Trophoblast cell (in vitro differentiated cells and primary cell): ENCODE measurements around the gene TM2D3.

ENCODE experiments used
- DNase-seq, 2 donors: peaks; one replicate each; pipeline ENCODE4 v3.0.0-alpha.2; 2016
- H2AFZ ChIP-seq: 2 replicates; pipeline ENCODE4 v1.6.1; 2013; ENCODE audit warnings: low read length, moderate library complexity, mild to moderate bottlenecking; ENCODE audit not compliant: insufficient read depth, poor library complexity
- H2AK5ac ChIP-seq: 2 replicates; pipeline ENCODE4 v1.6.1; 2013; ENCODE audit warnings: mild to moderate bottlenecking, low read length
- H2BK120ac ChIP-seq: 2 replicates; pipeline ENCODE4 v1.6.1; 2013; ENCODE audit warnings: low read length, mild to moderate bottlenecking, moderate library complexity; ENCODE audit not compliant: insufficient read depth, poor library complexity
- H2BK12ac ChIP-seq: 2 replicates; pipeline ENCODE4 v1.6.1; 2013; ENCODE audit warnings: mild to moderate bottlenecking, low read length, moderate library complexity
- H2BK5ac ChIP-seq: 2 replicates; pipeline ENCODE4 v1.6.1; 2013; ENCODE audit warnings: low read length, low read depth, moderate library complexity, mild to moderate bottlenecking; ENCODE audit not compliant: poor library complexity
- H3K14ac ChIP-seq: 2 replicates; pipeline ENCODE4 v1.6.1; 2013; ENCODE audit warnings: mild to moderate bottlenecking, low read length
- H3K18ac ChIP-seq: 2 replicates; pipeline ENCODE4 v1.6.1; 2013; ENCODE audit warnings: mild to moderate bottlenecking, low read length
- H3K23ac ChIP-seq: 2 replicates; pipeline ENCODE4 v1.6.1; 2013; ENCODE audit warnings: low read length
- H3K27ac ChIP-seq: 2 replicates; pipeline ENCODE4 v1.5.1; 2013; ENCODE audit warnings: low read depth, mild to moderate bottlenecking, inconsistent platforms, low read length, moderate library complexity
- H3K27me3 ChIP-seq: 2 replicates; pipeline ENCODE4 v1.6.1; 2013; ENCODE audit warnings: inconsistent platforms, mild to moderate bottlenecking, low read length, moderate library complexity; ENCODE audit not compliant: insufficient read depth
- H3K36me3 ChIP-seq, 2 experiments: 1 replicate in 1 of 2; 2 replicates in 1 of 2; pipeline ENCODE4 v1.6.1; 2013; ENCODE audit warnings: low read length in 2 of 2, mild to moderate bottlenecking in 2 of 2, moderate library complexity in 1 of 2; ENCODE audit not compliant: insufficient read depth in 2 of 2, control insufficient read depth in 1 of 2
- H3K4ac ChIP-seq: 2 replicates; pipeline ENCODE4 v1.6.1; 2013; ENCODE audit warnings: low read depth, mild to moderate bottlenecking, low read length, moderate library complexity
- H3K4me1 ChIP-seq, 2 experiments: 1 replicate in 1 of 2; 2 replicates in 1 of 2; pipeline ENCODE4 v1.6.1; 2013; ENCODE audit warnings: low read length in 2 of 2, mild to moderate bottlenecking in 2 of 2, moderate library complexity in 1 of 2; ENCODE audit not compliant: insufficient read depth in 2 of 2, control insufficient read depth in 1 of 2
- H3K4me2 ChIP-seq: 2 replicates; pipeline ENCODE4 v1.6.1; 2013; ENCODE audit warnings: inconsistent platforms, mild to moderate bottlenecking, low read length, moderate library complexity
- H3K4me3 ChIP-seq: 2 replicates; pipeline ENCODE4 v1.5.1; 2013; ENCODE audit warnings: mild to moderate bottlenecking, low read depth, low read length, inconsistent platforms
- H3K79me1 ChIP-seq: one replicate; pipeline ENCODE4 v1.6.1; 2013; ENCODE audit warnings: low read length
- H3K79me2 ChIP-seq: 2 replicates; pipeline ENCODE4 v1.6.1; 2013; ENCODE audit warnings: low read length, mild to moderate bottlenecking; ENCODE audit not compliant: control insufficient read depth, insufficient read depth, poor library complexity
- H3K9ac ChIP-seq: 2 replicates; pipeline ENCODE4 v1.6.1; 2013; ENCODE audit warnings: mild to moderate bottlenecking, low read length
- H3K9me3 ChIP-seq: 2 replicates; pipeline ENCODE4 v1.6.1; 2013; ENCODE audit warnings: low read depth, mild to moderate bottlenecking, control low read depth, inconsistent platforms, low read length; ENCODE audit not compliant: insufficient read depth
- H4K12ac ChIP-seq: 2 replicates; pipeline ENCODE4 v1.6.1; 2013; ENCODE audit warnings: low read depth, mild to moderate bottlenecking, low read length, moderate library complexity
- H4K8ac ChIP-seq: 2 replicates; pipeline ENCODE4 v1.6.1; 2013; ENCODE audit warnings: low read depth, mild to moderate bottlenecking, low read length, moderate library complexity
- H4K91ac ChIP-seq: one replicate; pipeline ENCODE4 v1.6.1; 2013; ENCODE audit warnings: low read depth, mild to moderate bottlenecking, low read length, moderate library complexity
- WGBS: extraction: QIAGEN DNeasy Blood & Tissue Kit; methylation state at CpG from one replicate; pipeline ENCODE4 v1.1.7; 2013; ENCODE audit warnings: missing lambda C conversion rate; ENCODE audit not compliant: insufficient read length, insufficient coverage; ENCODE audit errors: extremely low coverage; 5-methylcytosine and 5-hydroxymethylcytosine counted together

The TM2D3 gene

DNA sequence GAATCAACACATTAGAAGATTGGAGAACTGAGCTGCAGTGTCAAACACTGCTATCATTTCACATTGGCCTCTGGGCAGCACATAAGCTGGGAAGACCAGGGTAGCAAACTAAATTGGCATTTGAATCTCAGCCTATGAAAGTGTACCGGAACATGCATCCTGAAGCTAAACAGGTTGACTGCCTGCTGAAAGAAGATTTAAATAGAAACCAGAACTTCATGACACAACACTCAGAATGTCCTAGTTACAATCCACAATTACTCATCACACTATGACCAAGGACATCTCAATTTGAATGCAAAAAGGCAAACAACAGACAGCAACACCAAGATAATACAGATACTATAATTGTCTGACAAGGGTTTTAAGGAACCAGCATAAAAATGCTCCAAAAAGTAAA, 26.2 kb downstream of the TM2D3 start:
- no peaks in the 10 kb centered on the region for H3K27me3 ChIP-seq
- no peak overlapping the region for H2AK5ac ChIP-seq
- no peak overlapping the region for H2BK5ac ChIP-seq
- H4K12ac ChIP-seq, result no peak overlapping the region
- H4K8ac ChIP-seq, result no peak overlapping the region
- peaks cover 2% of the 10 kb centered on the region for H3K9me3 ChIP-seq
- peaks cover 0 to 2% of the 10 kb centered on the region in 2 experiments for H3K36me3 ChIP-seq
- H3K79me1 ChIP-seq, result no peaks in the 10 kb centered on the region
- H3K4me2 ChIP-seq, result no peak overlapping the region
- no peaks in the 10 kb centered on the region for H3K4me1 ChIP-seq
- no peak overlapping the region for H3K4me3 ChIP-seq
- no peak overlapping the region for H3K18ac ChIP-seq
- DNase-seq, result no peak
- no peaks in the 10 kb centered on the region for H3K79me2 ChIP-seq
- no peak overlapping the region for H3K14ac ChIP-seq
- no peak overlapping the region for H4K91ac ChIP-seq
- H3K23ac ChIP-seq, result no peak overlapping the region
- H2BK12ac ChIP-seq, result no peak overlapping the region
- H3K27ac ChIP-seq, result no peak overlapping the region
- H3K4ac ChIP-seq, result no peak overlapping the region
- no peak overlapping the region for H3K9ac ChIP-seq
- H2AFZ ChIP-seq, result no peak overlapping the region
- WGBS, result no CpG with 5 or more reads among the region's 1 CpG
- H2BK120ac ChIP-seq, result no peak overlapping the region

DNA sequence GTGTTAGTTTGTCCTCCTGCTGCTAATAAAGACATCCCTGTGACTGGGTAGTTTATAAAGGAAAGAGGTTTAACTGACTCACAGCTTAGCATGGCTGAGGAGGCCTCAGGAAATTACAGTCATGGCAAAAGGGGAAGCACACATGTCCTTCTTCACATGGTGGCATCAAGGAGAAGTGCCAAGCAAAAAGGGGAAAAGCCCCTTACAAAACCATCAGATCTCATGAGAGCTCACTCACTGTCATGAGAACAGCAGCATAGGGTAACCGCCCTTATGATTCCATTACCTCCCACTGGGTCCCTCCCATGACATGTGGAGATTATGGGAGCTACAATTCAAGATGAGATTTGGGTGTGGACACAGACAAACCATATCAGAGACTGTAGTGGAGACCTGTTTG, 27.0 kb downstream of the TM2D3 start:
- Histone ChIP-seq H3K4me1 (no peaks in the 10 kb centered on the region), H3K27me3 (no peaks in the 10 kb centered on the region), H3K27ac (no peak overlapping the region), H4K12ac (no peak overlapping the region), H3K23ac (no peak overlapping the region), H3K9me3 (peaks cover 2% of the 10 kb centered on the region), H3K9ac (no peak overlapping the region), H2BK120ac (no peak overlapping the region), H3K18ac (no peak overlapping the region), H3K4ac (no peak overlapping the region), H3K79me2 (no peaks in the 10 kb centered on the region), H3K36me3 (peaks cover 0 to 2% of the 10 kb centered on the region in 2 experiments), H2BK12ac (no peak overlapping the region), H2AK5ac (no peak overlapping the region), H3K4me2 (no peak overlapping the region), H3K4me3 (no peak overlapping the region), H3K79me1 (no peaks in the 10 kb centered on the region), H3K14ac (no peak overlapping the region), H2AFZ (no peak overlapping the region), H4K8ac (no peak overlapping the region), H2BK5ac (no peak overlapping the region), H4K91ac (no peak overlapping the region)
- no peak for DNase-seq
- WGBS, result no CpG with 5 or more reads among the region's 1 CpG

DNA sequence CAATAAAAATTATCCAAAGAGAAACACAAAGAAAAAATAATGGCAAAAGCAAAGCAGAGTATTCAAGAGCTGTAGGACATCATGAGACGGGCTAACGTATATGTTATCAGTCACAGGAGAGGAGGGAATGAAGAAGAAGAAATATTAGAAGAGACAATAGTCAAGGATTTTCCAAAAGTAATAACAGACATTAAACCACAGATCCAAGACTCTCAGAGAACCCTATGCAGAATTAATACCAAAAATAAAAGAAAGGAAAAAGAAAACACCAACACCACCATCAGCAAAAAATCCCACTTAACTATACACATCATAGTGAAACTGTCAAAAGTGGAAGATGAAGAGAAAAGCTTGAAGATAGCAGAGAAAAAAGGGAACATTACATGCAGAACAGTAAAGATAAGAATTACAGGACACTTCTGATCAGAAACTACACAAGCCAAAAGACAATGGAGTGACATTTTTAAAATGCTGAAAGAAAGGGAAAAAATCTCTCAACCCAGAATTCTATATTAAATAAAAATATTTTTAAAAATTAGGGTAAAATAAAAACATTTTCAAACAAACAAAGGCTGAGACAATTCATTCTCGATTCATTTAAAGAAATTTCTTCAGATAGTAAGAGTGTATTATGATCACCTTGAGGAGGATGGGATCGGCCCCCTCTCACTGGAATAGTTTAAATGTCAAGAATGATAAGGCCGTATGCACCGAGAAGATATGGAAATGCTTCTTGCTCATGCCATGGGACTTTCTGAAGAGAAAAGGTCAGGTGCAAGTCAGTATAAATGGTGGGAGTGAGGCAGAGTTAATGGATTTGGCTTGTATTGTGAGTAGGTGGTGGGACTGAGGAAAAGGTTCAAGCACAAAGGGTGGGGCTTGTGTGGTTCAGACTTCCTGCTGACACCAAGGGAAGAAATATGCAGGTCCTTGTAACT, 28.5 kb downstream of the TM2D3 start:
- no peak overlapping the region for H2BK120ac ChIP-seq
- no peak overlapping the region for H2AFZ ChIP-seq
- peaks cover 0 to 2% of the 10 kb centered on the region in 2 experiments for H3K36me3 ChIP-seq
- WGBS, result no CpG with 5 or more reads among the region's 6 CpGs
- H3K18ac ChIP-seq, result no peak overlapping the region
- H2BK5ac ChIP-seq, result no peak overlapping the region
- no peak overlapping the region for H2AK5ac ChIP-seq
- H3K4me2 ChIP-seq, result no peak overlapping the region
- no peak overlapping the region for H3K23ac ChIP-seq
- no peak overlapping the region for H3K4ac ChIP-seq
- no peak overlapping the region for H3K4me3 ChIP-seq
- H3K14ac ChIP-seq, result no peak overlapping the region
- no peak overlapping the region for H3K27ac ChIP-seq
- H3K27me3 ChIP-seq, result no peaks in the 10 kb centered on the region
- no peaks in the 10 kb centered on the region for H3K79me1 ChIP-seq
- no peak overlapping the region for H4K12ac ChIP-seq
- no peak overlapping the region for H2BK12ac ChIP-seq
- H4K91ac ChIP-seq, result no peak overlapping the region
- no peaks in the 10 kb centered on the region for H3K79me2 ChIP-seq
- H3K9ac ChIP-seq, result no peak overlapping the region
- no peaks in the 10 kb centered on the region for H3K4me1 ChIP-seq
- peaks cover 2% of the 10 kb centered on the region for H3K9me3 ChIP-seq
- DNase-seq, result no peak
- H4K8ac ChIP-seq, result no peak overlapping the region

DNA sequence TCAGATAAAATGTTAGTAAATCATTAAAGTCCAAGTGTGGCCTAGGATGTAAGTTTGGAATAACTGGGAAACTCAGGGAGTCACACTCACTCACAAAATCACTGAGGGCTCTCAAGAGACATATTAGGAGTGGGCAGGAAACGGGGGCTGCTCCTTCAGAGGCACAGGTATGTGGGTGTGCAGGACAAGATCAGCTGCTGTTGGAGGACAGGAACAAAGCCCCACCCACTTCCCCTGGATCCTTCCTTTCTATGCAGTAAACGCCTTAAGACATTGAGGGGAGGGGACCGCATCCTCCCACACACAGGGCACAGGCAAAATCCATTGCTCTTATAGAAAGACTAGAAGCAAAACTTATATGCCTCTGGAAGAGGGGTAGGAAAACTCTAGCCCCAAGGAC, 30.2 kb downstream of the TM2D3 start:
- Histone ChIP-seq H3K23ac (no peak overlapping the region), H3K4me1 (no peaks in the 10 kb centered on the region), H3K79me2 (no peaks in the 10 kb centered on the region), H2BK5ac (no peak overlapping the region), H3K9me3 (peaks cover 2% of the 10 kb centered on the region), H3K4me2 (no peak overlapping the region), H3K36me3 (peaks cover 0 to 2% of the 10 kb centered on the region in 2 experiments), H4K12ac (no peak overlapping the region), H4K91ac (no peak overlapping the region), H3K14ac (no peak overlapping the region), H3K27ac (no peak overlapping the region), H2AK5ac (no peak overlapping the region), H3K4me3 (no peak overlapping the region), H3K18ac (no peak overlapping the region), H3K27me3 (no peaks in the 10 kb centered on the region), H3K79me1 (no peaks in the 10 kb centered on the region), H3K9ac (peak overlapping the region; percentile 55), H2BK120ac (no peak overlapping the region), H2BK12ac (no peak overlapping the region), H3K4ac (no peak overlapping the region), H2AFZ (no peak overlapping the region), H4K8ac (no peak overlapping the region)
- no peak for DNase-seq
- no CpG with 5 or more reads among the region's 3 CpGs for WGBS
